H1 (cell line): ENCODE measurements around the gene FTSJ3. TPM values are rescaled to one million over a fixed set of nuclear protein-coding genes. Genes with fewer than 3 reads are reported as not detected.

Experiments
- ATF3 ChIP-seq: IDR thresholded peaks from 2 replicates; pipeline ENCODE4 v1.6.1; 2011; ENCODE audit warnings: low read depth, mild to moderate bottlenecking, low read length; ENCODE audit not compliant: insufficient read depth
- CBX5 ChIP-seq: fragments of 300-800, 300-1000 bp; sonication (generic); IDR thresholded peaks from 2 replicates; pipeline ENCODE4 v1.7.1; 2016; ENCODE audit warnings: antibody characterized with exemption, low read length, low read depth
- POLR2A ChIP-seq, 2 experiments: IDR thresholded peaks; 1 replicate in 1 of 2; 2 replicates in 1 of 2; pipeline ENCODE4 v1.6.1; 2011; ENCODE audit warnings: low read depth in 2 of 2, low read length in 2 of 2, mild to moderate bottlenecking in 2 of 2; ENCODE audit errors: control extremely low read depth in 1 of 2
- polyA plus RNA-seq, 7 experiments: library from polyadenylated mRNA; depleted of rRNA in 3 of 7; stranded (reverse) in 5 of 7; unstranded in 2 of 7; fragments of >200 nt in 5 of 7; fragments of 200-250 nt in 2 of 7; gene quantifications; 1 replicate in 5 of 7; 2 replicates in 1 of 7; 4 replicates in 1 of 7; pipeline versions ENCODE4 v1.2.1 to v1.2.3, GENCODE V29; 2011 to 2013; ENCODE audit warnings: missing spikeins in 2 of 7, mixed read lengths in 2 of 7
- total RNA-seq: library from RNA; stranded (reverse); fragmentation: NEBNext Ultra II Directional; extraction: Animal tissue kit (Norgen Biotek cat#: 25700); gene quantifications from 2 replicates; pipeline ENCODE4 v1.2.1, GENCODE V29; 2021

FTSJ3 gene
- total and polyA plus RNA-seq, 2 of the 8 experiments (the other 6 are each of a cell fraction or from before 2014, with no cell fraction given), result 42.7 to 77.2 TPM

- TF ChIP-seq POLR2A (IDR thresholded peaks at IDR 0.05; ENCODE audit: control extremely low read depth in 1 of 2, low read depth in 2 of 2, low read length in 2 of 2) (no peak), ATF3 (no peak), CBX5 (no peak)
These were observed 10.0 kb upstream of the FTSJ3 start (continued) for GRCh38 chr17:63837480-63837879.
